ENCODE data around the gene C17orf50.

Gene C17orf50

GRCh38 chr17:35733366-35733765, 27.3 kb upstream of the C17orf50 start:
- in situ Hi-C loops (cut with MboI; ENCODE audit: low sequenced_read_pairs) = no loop called here

- in situ Hi-C loops (cut with MboI; ENCODE audit: low sequenced_read_pairs) = no loop called here
These were observed 26.3 kb upstream of the C17orf50 start for GRCh38 chr17:35734396-35734795.

- in situ Hi-C loops (cut with MboI; ENCODE audit: low sequenced_read_pairs) = no loop called here
These were observed 25.5 kb upstream of the C17orf50 start for GRCh38 chr17:35735036-35735805.

GRCh38 chr17:35736236-35736635, 24.5 kb upstream of the C17orf50 start:
- in situ Hi-C loops (cut with MboI; ENCODE audit: low sequenced_read_pairs) = no loop called here

GRCh38 chr17:35738519-35739133, 22.1 kb upstream of the C17orf50 start:
- in situ Hi-C loops (cut with MboI; ENCODE audit: low sequenced_read_pairs) = no loop called here

- in situ Hi-C loops (cut with MboI; ENCODE audit: low sequenced_read_pairs) = no loop called here
These were observed 20.5 kb upstream of the C17orf50 start for GRCh38 chr17:35740216-35740615.

GRCh38 chr17:35740997-35741931, 19.4 kb upstream of the C17orf50 start:
- in situ Hi-C loops (cut with MboI; ENCODE audit: low sequenced_read_pairs) = no loop called here

- in situ Hi-C loops (cut with MboI; ENCODE audit: low sequenced_read_pairs) = no loop called here
These were observed 18.2 kb upstream of the C17orf50 start for GRCh38 chr17:35742496-35742895.

- in situ Hi-C loops (cut with MboI; ENCODE audit: low sequenced_read_pairs) = no loop called here
These were observed 17.7 kb upstream of the C17orf50 start for GRCh38 chr17:35742896-35743477.

GRCh38 chr17:35743626-35744328, 16.9 kb upstream of the C17orf50 start:
- in situ Hi-C loops (cut with MboI; ENCODE audit: low sequenced_read_pairs) = no loop called here

GRCh38 chr17:35744830-35745229, 15.9 kb upstream of the C17orf50 start:
- in situ Hi-C loops (cut with MboI; ENCODE audit: low sequenced_read_pairs) = no loop called here

GRCh38 chr17:35745246-35745645, 15.4 kb upstream of the C17orf50 start:
- in situ Hi-C loops (cut with MboI; ENCODE audit: low sequenced_read_pairs) = no loop called here

- in situ Hi-C loops (cut with MboI; ENCODE audit: low sequenced_read_pairs) = no loop called here
These were observed 14.9 kb upstream of the C17orf50 start for GRCh38 chr17:35745749-35746320.

- in situ Hi-C loops (cut with MboI; ENCODE audit: low sequenced_read_pairs) = no loop called here
These were observed 13.1 kb upstream of the C17orf50 start for GRCh38 chr17:35747540-35748017.

GRCh38 chr17:35748341-35748841, 12.3 kb upstream of the C17orf50 start:
- in situ Hi-C loops (cut with MboI; ENCODE audit: low sequenced_read_pairs) = no loop called here

GRCh38 chr17:35748979-35749378, 11.7 kb upstream of the C17orf50 start:
- in situ Hi-C loops (cut with MboI; ENCODE audit: low sequenced_read_pairs) = no loop called here

GRCh38 chr17:35749560-35750412, 10.9 kb upstream of the C17orf50 start:
- in situ Hi-C loops (cut with MboI; ENCODE audit: low sequenced_read_pairs) = no loop called here

GRCh38 chr17:35750526-35751395, 9.9 kb upstream of the C17orf50 start:
- in situ Hi-C loops (cut with MboI; ENCODE audit: low sequenced_read_pairs) = no loop called here
